GM18517 (cell line): Measurements from ENCODE around the gene SNRPB2.

Source experiments
- ATAC-seq: cut with Tn5 transposase; IDR thresholded peaks from one replicate; pipeline ENCODE4 v1.9.1; 2021; ENCODE audit warnings: mild to moderate bottlenecking, moderate library complexity; ENCODE audit not compliant: unreplicated experiment

SNRPB2 gene

GRCh38 chr20:16732506-16733152, 2.8 kb downstream of the SNRPB2 start:
- no peak for ATAC-seq

- ATAC-seq = no peak
Observed at GRCh38 chr20:16740365-16741072, 10.7 kb downstream of the SNRPB2 start.

DNA sequence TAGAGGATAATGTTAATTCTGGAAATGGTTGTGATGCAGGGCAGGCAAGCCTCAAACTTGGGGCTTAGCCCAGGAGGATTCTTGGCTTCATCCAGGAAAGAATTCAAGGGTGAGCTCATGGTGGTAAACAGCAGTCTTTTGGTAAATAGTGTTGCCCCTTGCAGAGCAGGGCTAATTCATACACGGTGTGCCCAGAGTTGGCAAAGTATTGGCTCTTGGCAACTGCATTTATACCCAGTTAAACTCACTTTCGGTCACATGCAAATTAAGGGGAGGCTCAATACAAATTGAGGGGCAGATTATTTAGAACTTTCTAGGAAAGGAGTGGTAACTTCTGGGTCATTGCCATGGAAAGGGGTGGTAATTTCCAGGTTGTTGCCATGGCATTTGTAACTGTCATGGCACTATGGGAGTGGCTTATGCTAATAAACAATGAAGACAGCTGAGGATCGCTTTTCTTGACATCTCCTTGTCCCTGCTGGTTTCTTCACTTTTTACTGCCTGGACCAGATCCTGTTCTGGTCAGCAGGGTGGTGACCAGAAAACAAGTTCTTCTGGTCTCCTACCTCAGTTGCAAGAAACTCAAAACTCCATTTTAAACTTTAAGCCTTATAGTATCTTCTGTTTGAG, 14.5 kb downstream of the SNRPB2 start:
- no peak for ATAC-seq

GRCh38 chr20:16745204-16745603, 15.4 kb downstream of the SNRPB2 start:
- no peak for ATAC-seq

DNA sequence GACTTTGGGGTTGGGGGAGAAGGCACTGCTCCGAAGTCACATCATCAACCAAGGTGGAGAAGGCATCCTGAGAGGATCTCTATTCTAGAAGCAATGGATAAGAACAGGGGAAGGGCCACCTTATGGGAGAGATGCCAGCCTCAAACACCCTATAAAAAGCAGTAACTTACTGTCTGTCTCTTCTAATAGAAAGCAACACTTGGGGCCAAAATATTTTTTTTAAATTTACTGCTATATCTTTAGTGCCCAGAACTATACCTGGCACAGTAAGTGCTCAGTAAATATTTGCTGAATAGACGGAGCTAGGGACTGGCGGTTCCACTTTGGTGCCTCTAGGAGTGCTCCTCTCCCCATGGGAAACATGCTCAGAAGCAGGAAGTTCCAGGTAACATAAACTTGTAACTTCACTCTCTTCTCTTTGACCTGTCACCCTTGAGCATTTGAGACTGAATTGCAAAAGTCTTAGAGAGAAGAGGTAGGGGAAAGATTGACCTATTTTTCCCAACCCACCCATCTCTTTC, 17.5 kb downstream of the SNRPB2 start:
- ATAC-seq = no peak

DNA sequence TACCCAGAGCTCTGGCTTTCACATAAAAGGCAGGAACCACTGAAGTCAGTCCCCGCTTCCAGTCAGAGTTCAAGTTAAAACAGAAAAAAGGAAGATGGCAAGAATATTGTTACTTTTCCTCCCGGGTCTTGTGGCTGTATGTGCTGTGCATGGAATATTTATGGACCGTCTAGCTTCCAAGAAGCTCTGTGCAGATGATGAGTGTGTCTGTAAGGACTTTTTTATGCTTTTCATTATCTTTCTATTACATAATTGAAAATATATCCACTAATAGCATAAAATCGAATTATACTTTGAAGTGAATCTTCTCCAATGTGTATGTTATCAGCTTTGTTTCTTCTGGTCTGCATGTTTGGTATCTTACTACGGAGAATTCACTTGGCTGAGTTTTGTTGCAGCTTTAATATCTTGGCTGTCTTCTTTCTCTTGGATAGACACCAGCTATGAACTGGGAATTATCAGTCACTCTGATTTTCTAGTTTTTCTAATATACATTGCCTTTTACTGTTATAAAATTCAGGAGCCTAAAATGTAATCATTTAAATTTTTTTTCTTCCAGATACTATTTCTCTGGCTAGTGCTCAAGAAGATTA, 18.6 kb downstream of the SNRPB2 start, which contains the start of gene OTOR:
Gene OTOR, plus strand, starts transcription at position 51 of the 593 bp plus-strand sequence. Its CDS starts 44 bp downstream, at position 95.
- no peak for ATAC-seq

DNA sequence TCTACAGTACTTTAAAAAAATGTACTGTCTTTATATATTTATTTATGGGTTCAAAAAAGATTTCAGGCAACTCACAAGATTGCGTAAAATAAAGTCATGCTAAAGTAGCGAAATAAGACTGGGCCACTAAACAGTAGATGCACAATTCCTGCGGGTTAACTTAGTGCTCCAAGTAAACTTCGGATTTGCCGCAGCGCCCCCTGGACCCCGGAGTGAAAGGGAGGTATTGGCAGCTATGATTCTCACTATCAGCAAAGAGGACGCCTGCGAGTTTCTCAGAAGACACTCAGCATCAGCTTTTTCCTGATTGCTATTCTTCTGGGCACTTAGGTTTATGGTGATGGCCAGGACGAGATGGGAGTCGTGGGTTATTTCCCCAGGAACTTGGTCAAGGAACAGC, 19.7 kb downstream of the SNRPB2 start:
- no peak for ATAC-seq

GRCh38 chr20:16752082-16752481, 22.3 kb downstream of the SNRPB2 start:
- ATAC-seq = no peak

DNA sequence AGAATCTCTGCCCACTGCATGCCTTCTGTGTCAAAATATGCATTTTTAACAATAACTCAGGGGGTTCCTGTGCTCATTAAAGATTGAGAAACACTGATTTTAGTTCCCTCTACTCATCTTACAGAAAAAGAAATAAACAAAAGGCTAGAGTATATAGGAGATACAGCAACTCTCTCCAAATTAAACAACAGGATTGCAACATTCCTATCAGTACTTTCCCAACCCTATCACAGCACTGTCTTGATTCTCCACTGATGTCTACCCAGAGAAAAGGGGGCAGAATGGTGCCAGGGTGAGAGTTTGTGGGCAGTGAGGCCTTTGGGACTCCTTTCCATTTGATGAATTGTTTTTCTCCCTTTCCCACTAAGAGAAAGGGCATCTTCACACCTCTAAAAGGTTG, 23.1 kb downstream of the SNRPB2 start:
- no peak for ATAC-seq

DNA sequence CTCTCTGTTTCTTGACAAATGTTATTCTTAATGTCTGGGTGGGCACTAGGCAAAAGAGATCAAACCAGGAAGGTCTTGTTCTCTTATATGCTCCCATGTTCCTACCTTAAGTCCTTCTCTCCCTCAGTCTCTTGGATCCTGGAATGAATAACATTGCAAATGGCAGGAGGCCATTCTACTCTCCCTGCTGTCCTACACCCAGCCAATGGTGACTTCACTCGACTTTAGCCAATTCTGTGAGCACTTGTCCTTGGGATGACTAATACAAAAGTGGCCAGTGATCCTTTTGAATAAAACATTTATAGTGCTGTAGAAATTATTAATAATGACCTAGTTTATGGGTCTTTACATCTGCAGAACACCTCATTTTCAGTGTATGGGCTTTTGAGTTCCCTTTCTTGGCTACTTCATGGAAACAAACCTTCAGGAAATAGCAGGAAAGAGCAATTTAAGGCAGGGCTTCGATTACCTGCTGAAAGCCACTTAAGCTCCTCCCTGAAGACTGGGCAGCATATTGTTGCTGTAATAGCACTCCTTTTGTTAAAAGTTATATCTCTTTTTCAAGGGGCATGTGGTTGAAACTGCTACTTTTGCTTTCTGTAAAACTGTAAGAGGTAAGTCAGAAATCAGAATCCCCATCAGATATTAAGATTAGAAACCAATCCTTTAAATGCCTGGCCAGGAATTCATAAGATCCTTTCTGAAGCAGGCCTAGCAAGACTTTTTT, 28.8 kb downstream of the SNRPB2 start:
- no peak for ATAC-seq

DNA sequence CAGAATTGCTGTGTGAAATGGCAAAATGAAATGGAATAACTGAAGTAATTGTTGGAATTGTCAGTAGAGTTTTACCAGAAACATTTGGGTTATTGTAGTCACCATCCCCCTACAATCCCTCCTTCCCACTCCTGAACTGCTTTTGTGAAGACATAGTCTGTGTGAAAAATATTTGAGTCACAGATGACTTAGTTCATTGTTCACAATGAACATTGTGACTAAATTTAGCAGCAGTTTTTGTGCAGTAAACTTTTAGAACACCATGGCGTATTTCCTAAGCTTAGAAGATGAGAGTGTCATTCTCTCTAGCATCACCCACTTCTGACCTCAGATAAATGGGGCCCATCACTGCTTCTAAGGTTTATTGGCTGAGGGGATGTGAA, 29.3 kb downstream of the SNRPB2 start:
- no peak for ATAC-seq

- ATAC-seq = no peak
Observed at GRCh38 chr20:16760431-16761304, 30.8 kb downstream of the SNRPB2 start.

DNA sequence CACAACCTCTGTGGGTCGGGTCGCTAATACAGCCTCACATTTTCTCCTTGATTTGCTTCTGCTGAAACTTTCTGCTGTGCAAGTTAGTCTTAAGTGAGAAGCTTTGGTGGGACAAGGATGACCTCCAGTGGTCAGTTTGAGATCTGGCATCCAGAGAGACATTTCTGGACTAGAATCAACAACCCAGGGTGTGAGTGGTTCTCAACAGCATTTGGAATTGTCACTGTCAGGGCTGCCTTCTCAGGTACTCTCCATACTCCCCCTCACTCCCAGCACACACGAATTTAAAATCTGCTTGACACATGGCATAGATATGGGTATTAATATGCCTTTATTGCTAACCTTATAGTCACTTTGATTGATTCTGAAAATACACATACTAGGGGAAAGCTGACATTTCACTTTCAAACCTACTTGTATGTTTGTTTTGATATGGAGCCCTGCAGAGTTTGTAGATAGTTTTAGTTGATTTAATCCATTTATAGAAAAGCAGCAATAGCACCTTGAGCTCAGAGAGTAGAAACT, 31.5 kb downstream of the SNRPB2 start:
- peak; percentile 65 for ATAC-seq

DNA sequence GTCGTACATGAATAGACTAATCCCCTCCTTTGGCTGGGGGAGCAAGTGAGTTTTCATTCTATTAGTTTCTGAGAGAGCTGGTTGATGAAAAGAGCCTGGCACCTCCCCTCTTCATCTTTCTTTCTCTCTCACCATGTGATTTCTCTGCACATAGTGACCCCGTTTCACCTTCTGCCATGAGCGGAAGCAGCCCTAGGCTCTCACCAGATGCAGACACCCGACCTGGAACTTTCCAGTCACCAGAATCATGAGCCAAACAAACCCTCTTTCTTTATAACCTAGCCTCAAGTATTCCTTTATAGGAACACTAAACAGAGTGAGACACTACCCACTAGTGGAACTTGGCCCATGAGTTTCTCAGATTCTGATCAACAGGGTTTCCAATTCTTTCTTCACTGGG, 34.7 kb downstream of the SNRPB2 start:
- ATAC-seq = no peak

GRCh38 chr20:16771213-16771612, 41.4 kb downstream of the SNRPB2 start:
- ATAC-seq = no peak

- no peak for ATAC-seq
Observed at GRCh38 chr20:16775961-16776360, 46.1 kb downstream of the SNRPB2 start.

GRCh38 chr20:16777126-16777525, 47.3 kb downstream of the SNRPB2 start:
- no peak for ATAC-seq

DNA sequence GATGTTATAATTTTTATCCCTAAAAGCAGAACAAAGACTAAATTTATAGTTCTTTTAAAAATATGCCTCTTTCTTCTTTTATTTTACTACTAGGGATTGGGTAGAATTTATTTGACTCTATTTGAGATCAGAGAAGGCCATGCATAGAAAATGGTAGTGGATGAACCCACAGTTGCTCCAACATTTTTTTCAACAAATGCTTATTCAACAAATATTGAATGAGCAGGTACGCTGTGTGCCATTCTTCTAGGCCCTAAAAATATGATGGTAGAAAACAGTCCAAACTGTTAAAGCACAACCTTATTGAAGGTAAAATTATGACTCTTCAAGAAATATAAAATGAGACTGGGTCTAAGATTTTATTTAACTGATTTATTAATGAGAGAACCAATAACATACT, 48.3 kb downstream of the SNRPB2 start:
- no peak for ATAC-seq

GRCh38 chr20:16781496-16781895, 51.7 kb downstream of the SNRPB2 start:
- ATAC-seq = no peak

- ATAC-seq = no peak
Observed at GRCh38 chr20:16785226-16785625, 55.4 kb downstream of the SNRPB2 start.
